ENCODE data around the gene BAIAP2L2.
"Not testable (repeated sequence)": the region's sequence is repeated elsewhere in the genome, so short reads cannot be mapped to it uniquely, and the experiment has no call there.

The BAIAP2L2 gene, protein sequence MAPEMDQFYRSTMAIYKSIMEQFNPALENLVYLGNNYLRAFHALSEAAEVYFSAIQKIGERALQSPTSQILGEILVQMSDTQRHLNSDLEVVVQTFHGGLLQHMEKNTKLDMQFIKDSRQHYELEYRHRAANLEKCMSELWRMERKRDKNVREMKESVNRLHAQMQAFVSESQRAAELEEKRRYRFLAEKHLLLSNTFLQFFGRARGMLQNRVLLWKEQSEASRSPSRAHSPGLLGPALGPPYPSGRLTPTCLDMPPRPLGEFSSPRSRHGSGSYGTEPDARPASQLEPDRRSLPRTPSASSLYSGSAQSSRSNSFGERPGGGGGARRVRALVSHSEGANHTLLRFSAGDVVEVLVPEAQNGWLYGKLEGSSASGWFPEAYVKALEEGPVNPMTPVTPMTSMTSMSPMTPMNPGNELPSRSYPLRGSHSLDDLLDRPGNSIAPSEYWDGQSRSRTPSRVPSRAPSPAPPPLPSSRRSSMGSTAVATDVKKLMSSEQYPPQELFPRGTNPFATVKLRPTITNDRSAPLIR

GRCh38 chr22:38110008-38110862, at the start of gene BAIAP2L2:
TSS of gene BAIAP2L2 (minus strand) at chr22:38110684. CDS start at chr22:38110525, 159 bp downstream.
- H3K9me3 ChIP-seq (ENCODE audit: control insufficient read depth in 2 of 2, low read length in 2 of 2), result no peaks in the 10 kb centered on the region
- peaks cover 39 to 56% of the 10 kb centered on the region in 2 donors for H3K4me1 ChIP-seq (ENCODE audit: control insufficient read depth in 2 of 2, insufficient read depth in 2 of 2, low read length in 2 of 2)
- H3K9ac ChIP-seq (ENCODE audit: low read depth in 1 of 2, low read length in 2 of 2), result peak within 1 kb of the TSS; percentile 70 to 96
- H3K27me3 ChIP-seq (ENCODE audit: control insufficient read depth in 2 of 2, insufficient read depth in 2 of 2, low read length in 2 of 2), result no peaks in the 10 kb centered on the region
- H3K36me3 ChIP-seq (ENCODE audit: control insufficient read depth in 2 of 2, insufficient read depth in 2 of 2, low read length in 2 of 2), result peaks cover 13 to 20% of the 10 kb centered on the region in 2 donors
- peak within 1 kb of the TSS; percentile 73 to 82 for H3K4me3 ChIP-seq (ENCODE audit: low read length in 2 of 2)
- peak within 1 kb of the TSS; percentile 98 to 99 for H3K27ac ChIP-seq (ENCODE audit: low read depth in 2 of 2, low read length in 2 of 2)

DNA sequence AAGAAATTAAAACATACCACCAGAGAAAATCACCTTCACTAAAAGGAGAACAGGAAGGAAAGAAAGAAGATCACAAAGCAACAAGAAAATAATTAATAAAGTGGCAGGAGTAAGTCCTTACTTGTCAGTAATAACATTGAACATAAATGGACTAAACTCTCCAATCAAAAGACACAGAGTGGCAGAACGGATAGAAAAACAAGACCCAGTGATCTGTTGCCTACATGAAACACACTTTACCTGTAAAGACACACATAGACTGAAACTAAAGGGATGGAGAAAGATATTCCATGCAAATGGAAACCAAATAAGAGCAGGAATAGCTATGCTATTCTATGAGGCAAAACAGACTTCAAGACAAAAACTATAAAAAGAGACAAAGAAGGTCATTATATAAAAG, 45.2 kb upstream of the BAIAP2L2 start:
- no peaks in the 10 kb centered on the region for H3K36me3 ChIP-seq (ENCODE audit: control insufficient read depth in 2 of 2, insufficient read depth in 2 of 2, low read length in 2 of 2)
- H3K4me3 ChIP-seq (ENCODE audit: low read length in 2 of 2), result no peak overlapping the region
- H3K9me3 ChIP-seq (ENCODE audit: control insufficient read depth in 2 of 2, low read length in 2 of 2), result no peaks in the 10 kb centered on the region
- H3K4me1 ChIP-seq (ENCODE audit: control insufficient read depth in 2 of 2, insufficient read depth in 2 of 2, low read length in 2 of 2), result peaks cover 0 to 2% of the 10 kb centered on the region in 2 donors
- no peak overlapping the region for H3K27ac ChIP-seq (ENCODE audit: low read depth in 2 of 2, low read length in 2 of 2)
- no peaks in the 10 kb centered on the region for H3K27me3 ChIP-seq (ENCODE audit: control insufficient read depth in 2 of 2, insufficient read depth in 2 of 2, low read length in 2 of 2)
- no peak overlapping the region for H3K9ac ChIP-seq (ENCODE audit: low read depth in 1 of 2, low read length in 2 of 2)

- H3K9ac ChIP-seq (ENCODE audit: low read depth in 1 of 2, low read length in 2 of 2); H3K9me3 ChIP-seq (ENCODE audit: control insufficient read depth in 2 of 2, low read length in 2 of 2); H3K27ac ChIP-seq (ENCODE audit: low read depth in 2 of 2, low read length in 2 of 2); H3K27me3 ChIP-seq (ENCODE audit: control insufficient read depth in 2 of 2, insufficient read depth in 2 of 2, low read length in 2 of 2); H3K4me3 ChIP-seq (ENCODE audit: low read length in 2 of 2); H3K36me3 ChIP-seq (ENCODE audit: control insufficient read depth in 2 of 2, insufficient read depth in 2 of 2, low read length in 2 of 2); H3K4me1 ChIP-seq (ENCODE audit: control insufficient read depth in 2 of 2, insufficient read depth in 2 of 2, low read length in 2 of 2): not testable (repeated sequence)
Measured at GRCh38 chr22:38154563-38154915, 44.1 kb upstream of the BAIAP2L2 start.

- H3K36me3 ChIP-seq (ENCODE audit: control insufficient read depth in 2 of 2, insufficient read depth in 2 of 2, low read length in 2 of 2), result no peaks in the 10 kb centered on the region
- H3K27ac ChIP-seq (ENCODE audit: low read depth in 2 of 2, low read length in 2 of 2), result peak overlapping the region; percentile 28 to 32
- no peaks in the 10 kb centered on the region for H3K9me3 ChIP-seq (ENCODE audit: control insufficient read depth in 2 of 2, low read length in 2 of 2)
- H3K9ac ChIP-seq (ENCODE audit: low read depth in 1 of 2, low read length in 2 of 2), result peak overlapping the region in 1 of 2 donors; percentile 8
- no peak overlapping the region for H3K4me3 ChIP-seq (ENCODE audit: low read length in 2 of 2)
- no peaks in the 10 kb centered on the region for H3K27me3 ChIP-seq (ENCODE audit: control insufficient read depth in 2 of 2, insufficient read depth in 2 of 2, low read length in 2 of 2)
- peaks cover 0 to 2% of the 10 kb centered on the region in 2 donors for H3K4me1 ChIP-seq (ENCODE audit: control insufficient read depth in 2 of 2, insufficient read depth in 2 of 2, low read length in 2 of 2)
Measured at GRCh38 chr22:38153821-38154562, 43.5 kb upstream of the BAIAP2L2 start.

DNA sequence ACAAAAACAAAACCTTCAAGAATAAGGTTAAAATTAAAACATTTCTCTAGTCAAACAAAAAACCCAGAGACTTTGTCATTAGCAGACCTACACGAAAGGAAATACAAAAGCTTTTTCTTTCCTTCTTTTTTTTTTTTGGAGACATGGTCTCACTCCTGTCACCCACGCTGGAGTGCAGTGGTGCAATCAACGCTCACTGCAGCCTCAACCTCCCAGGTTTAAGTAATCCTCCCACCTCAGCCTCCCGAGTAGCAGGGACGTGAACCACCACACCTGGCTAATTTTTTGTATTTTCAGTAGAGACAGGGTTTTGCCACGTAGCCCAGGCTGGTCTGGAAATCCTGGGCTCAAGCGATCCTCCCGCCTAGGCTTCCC, 40.6 kb upstream of the BAIAP2L2 start:
- H3K36me3 ChIP-seq (ENCODE audit: control insufficient read depth in 2 of 2, insufficient read depth in 2 of 2, low read length in 2 of 2), result no peaks in the 10 kb centered on the region
- no peaks in the 10 kb centered on the region for H3K27me3 ChIP-seq (ENCODE audit: control insufficient read depth in 2 of 2, insufficient read depth in 2 of 2, low read length in 2 of 2)
- H3K4me1 ChIP-seq (ENCODE audit: control insufficient read depth in 2 of 2, insufficient read depth in 2 of 2, low read length in 2 of 2), result peaks cover 0 to 2% of the 10 kb centered on the region in 2 donors
- H3K4me3 ChIP-seq (ENCODE audit: low read length in 2 of 2), result no peak overlapping the region
- H3K9me3 ChIP-seq (ENCODE audit: control insufficient read depth in 2 of 2, low read length in 2 of 2), result no peaks in the 10 kb centered on the region
- no peak overlapping the region for H3K27ac ChIP-seq (ENCODE audit: low read depth in 2 of 2, low read length in 2 of 2)
- no peak overlapping the region for H3K9ac ChIP-seq (ENCODE audit: low read depth in 1 of 2, low read length in 2 of 2)

- no peak overlapping the region for H3K27ac ChIP-seq (ENCODE audit: low read depth in 2 of 2, low read length in 2 of 2)
- no peaks in the 10 kb centered on the region for H3K9me3 ChIP-seq (ENCODE audit: control insufficient read depth in 2 of 2, low read length in 2 of 2)
- H3K4me3 ChIP-seq (ENCODE audit: low read length in 2 of 2), result no peak overlapping the region
Measured at GRCh38 chr22:38148245-38148644, 37.8 kb upstream of the BAIAP2L2 start.

DNA sequence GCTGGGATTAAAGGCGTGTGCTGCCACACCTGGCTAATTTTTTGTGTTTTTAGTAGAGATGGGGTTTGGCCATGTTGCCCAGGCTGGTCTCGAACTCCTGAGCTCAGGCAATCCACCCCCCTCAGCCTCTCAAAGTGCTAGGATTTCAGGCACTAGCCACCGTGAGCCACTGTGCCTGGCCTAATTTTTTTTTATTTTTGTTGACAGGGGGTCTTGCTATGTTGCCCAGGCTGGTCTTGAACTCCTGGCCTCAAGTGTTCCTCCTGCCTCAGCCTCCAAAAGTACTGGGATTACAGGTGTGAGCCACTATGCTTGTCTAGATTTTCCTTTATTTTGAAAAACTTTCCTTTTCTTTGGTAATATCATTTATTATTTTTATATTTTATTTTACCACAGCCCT, 35.7 kb upstream of the BAIAP2L2 start:
- not testable (repeated sequence) for H3K27me3 ChIP-seq (ENCODE audit: control insufficient read depth in 2 of 2, insufficient read depth in 2 of 2, low read length in 2 of 2); H3K27ac ChIP-seq (ENCODE audit: low read depth in 2 of 2, low read length in 2 of 2); H3K36me3 ChIP-seq (ENCODE audit: control insufficient read depth in 2 of 2, insufficient read depth in 2 of 2, low read length in 2 of 2); H3K4me3 ChIP-seq (ENCODE audit: low read length in 2 of 2); H3K4me1 ChIP-seq (ENCODE audit: control insufficient read depth in 2 of 2, insufficient read depth in 2 of 2, low read length in 2 of 2); H3K9me3 ChIP-seq (ENCODE audit: control insufficient read depth in 2 of 2, low read length in 2 of 2); H3K9ac ChIP-seq (ENCODE audit: low read depth in 1 of 2, low read length in 2 of 2)

More at GRCh38 chr22:38148245-38148644, 37.8 kb upstream of the BAIAP2L2 start:
- no peaks in the 10 kb centered on the region for H3K4me1 ChIP-seq (ENCODE audit: control insufficient read depth in 2 of 2, insufficient read depth in 2 of 2, low read length in 2 of 2)
- H3K36me3 ChIP-seq (ENCODE audit: control insufficient read depth in 2 of 2, insufficient read depth in 2 of 2, low read length in 2 of 2), result no peaks in the 10 kb centered on the region
- H3K9ac ChIP-seq (ENCODE audit: low read depth in 1 of 2, low read length in 2 of 2), result no peak overlapping the region
- no peaks in the 10 kb centered on the region for H3K27me3 ChIP-seq (ENCODE audit: control insufficient read depth in 2 of 2, insufficient read depth in 2 of 2, low read length in 2 of 2)

- Histone ChIP-seq H3K27ac (ENCODE audit: low read depth in 2 of 2, low read length in 2 of 2) (no peak overlapping the region), H3K36me3 (ENCODE audit: control insufficient read depth in 2 of 2, insufficient read depth in 2 of 2, low read length in 2 of 2) (peaks cover 0 to 7% of the 10 kb centered on the region in 2 donors), H3K9me3 (ENCODE audit: control insufficient read depth in 2 of 2, low read length in 2 of 2) (no peaks in the 10 kb centered on the region), H3K4me1 (ENCODE audit: control insufficient read depth in 2 of 2, insufficient read depth in 2 of 2, low read length in 2 of 2) (no peaks in the 10 kb centered on the region), H3K27me3 (ENCODE audit: control insufficient read depth in 2 of 2, insufficient read depth in 2 of 2, low read length in 2 of 2) (no peaks in the 10 kb centered on the region), H3K4me3 (ENCODE audit: low read length in 2 of 2) (no peak overlapping the region), H3K9ac (ENCODE audit: low read depth in 1 of 2, low read length in 2 of 2) (no peak overlapping the region)
Measured at GRCh38 chr22:38144025-38144405, 33.5 kb upstream of the BAIAP2L2 start.

GRCh38 chr22:38142606-38143005, 32.1 kb upstream of the BAIAP2L2 start:
- H3K27ac ChIP-seq (ENCODE audit: low read depth in 2 of 2, low read length in 2 of 2), result no peak overlapping the region

More at GRCh38 chr22:38142606-38143005, 32.1 kb upstream of the BAIAP2L2 start:
- Histone ChIP-seq H3K4me1 (ENCODE audit: control insufficient read depth in 2 of 2, insufficient read depth in 2 of 2, low read length in 2 of 2) (no peaks in the 10 kb centered on the region), H3K27me3 (ENCODE audit: control insufficient read depth in 2 of 2, insufficient read depth in 2 of 2, low read length in 2 of 2) (no peaks in the 10 kb centered on the region), H3K4me3 (ENCODE audit: low read length in 2 of 2) (no peak overlapping the region), H3K9ac (ENCODE audit: low read depth in 1 of 2, low read length in 2 of 2) (no peak overlapping the region), H3K36me3 (ENCODE audit: control insufficient read depth in 2 of 2, insufficient read depth in 2 of 2, low read length in 2 of 2) (peaks cover 0 to 12% of the 10 kb centered on the region in 2 donors), H3K9me3 (ENCODE audit: control insufficient read depth in 2 of 2, low read length in 2 of 2) (no peaks in the 10 kb centered on the region)
